ENCODE results near the gene TFF1.
A peak's percentile ranks its signal among the peaks of the same experiment; 100 is the strongest.

Gene TFF1

GRCh38 chr21:42313501-42313969 lies 52.8 kb downstream of the TFF1 start:
- no peak overlapping the region for H2BK15ac ChIP-seq (replicated peaks; ENCODE audit: low read depth)
- no peaks in the 10 kb centered on the region for H3K27me3 ChIP-seq (ENCODE audit: insufficient read depth, low read length, poor library complexity)
- H3K9ac ChIP-seq (ENCODE audit: low read length) = no peak overlapping the region
- no peak overlapping the region for H2BK5ac ChIP-seq (ENCODE audit: low read length)
- H3K36me3 ChIP-seq (ENCODE audit: control insufficient read depth, insufficient read depth, low read length) = no peaks in the 10 kb centered on the region
- H2AK5ac ChIP-seq (ENCODE audit: low read length) = no peak overlapping the region
- no peak overlapping the region for H3K4me2 ChIP-seq (ENCODE audit: low read length)
- no peak overlapping the region for H4K5ac ChIP-seq (ENCODE audit: low read length)
- no CpG with 5 or more reads among the region's 13 CpGs for WGBS (ENCODE audit: extremely low coverage, insufficient coverage, low lambda C conversion rate)
- H3K4me3 ChIP-seq (ENCODE audit: low read length) = no peak overlapping the region
- peak; percentile 38 for DNase-seq
- peaks cover 2% of the 10 kb centered on the region for H3K4me1 ChIP-seq (ENCODE audit: control insufficient read depth, low read depth, low read length)
- H3K4ac ChIP-seq (ENCODE audit: low read depth, low read length) = no peak overlapping the region
- no peak overlapping the region for H3K18ac ChIP-seq (ENCODE audit: low read length)
- no peak overlapping the region for H2BK120ac ChIP-seq (ENCODE audit: low read depth, low read length)
- H3K23ac ChIP-seq (ENCODE audit: low read length) = no peak overlapping the region
- H3K27ac ChIP-seq (ENCODE audit: low read depth, low read length) = no peak overlapping the region
- H3K79me2 ChIP-seq (ENCODE audit: control insufficient read depth, insufficient read depth, low read length) = no peaks in the 10 kb centered on the region
- no peaks in the 10 kb centered on the region for H3K79me1 ChIP-seq (ENCODE audit: low read length)
- H3K56ac ChIP-seq (ENCODE audit: low read length) = no peak overlapping the region
- H4K8ac ChIP-seq (ENCODE audit: low read depth, low read length) = no peak overlapping the region

- Histone ChIP-seq H2BK5ac (ENCODE audit: low read length) (no peak overlapping the region), H3K27ac (ENCODE audit: low read depth, low read length) (no peak overlapping the region), H2AK5ac (ENCODE audit: low read length) (no peak overlapping the region), H3K4me1 (ENCODE audit: control insufficient read depth, low read depth, low read length) (peaks cover 2% of the 10 kb centered on the region), H2BK15ac (replicated peaks; ENCODE audit: low read depth) (no peak overlapping the region), H3K79me1 (ENCODE audit: low read length) (no peaks in the 10 kb centered on the region), H3K4ac (ENCODE audit: low read depth, low read length) (no peak overlapping the region), H3K79me2 (ENCODE audit: control insufficient read depth, insufficient read depth, low read length) (no peaks in the 10 kb centered on the region), H3K18ac (ENCODE audit: low read length) (no peak overlapping the region), H4K5ac (ENCODE audit: low read length) (no peak overlapping the region), H3K27me3 (ENCODE audit: insufficient read depth, low read length, poor library complexity) (no peaks in the 10 kb centered on the region), H2BK120ac (ENCODE audit: low read depth, low read length) (no peak overlapping the region), H3K23ac (ENCODE audit: low read length) (no peak overlapping the region), H3K36me3 (ENCODE audit: control insufficient read depth, insufficient read depth, low read length) (no peaks in the 10 kb centered on the region), H3K4me3 (ENCODE audit: low read length) (no peak overlapping the region), H3K9ac (ENCODE audit: low read length) (no peak overlapping the region), H3K56ac (ENCODE audit: low read length) (no peak overlapping the region), H4K8ac (ENCODE audit: low read depth, low read length) (no peak overlapping the region), H3K4me2 (ENCODE audit: low read length) (no peak overlapping the region)
- no CpG with 5 or more reads among the region's 16 CpGs for WGBS (ENCODE audit: extremely low coverage, insufficient coverage, low lambda C conversion rate)
- DNase-seq = no peak
Measured at GRCh38 chr21:42312626-42313104, 53.7 kb downstream of the TFF1 start.

Data from mesendoderm (in vitro differentiated cells).